ENCODE results near the gene SCN2B. TPM values are rescaled to one million over a fixed set of nuclear protein-coding genes. Genes with fewer than 3 reads are reported as not detected.
A peak's percentile ranks its signal among the peaks of the same experiment; 100 is the strongest.

The SCN2B gene
- total and polyA plus RNA-seq, 2 donors (not counting 1 experiment from before 2014, with no cell fraction given), result 0.11 to 7.3 TPM

DNA sequence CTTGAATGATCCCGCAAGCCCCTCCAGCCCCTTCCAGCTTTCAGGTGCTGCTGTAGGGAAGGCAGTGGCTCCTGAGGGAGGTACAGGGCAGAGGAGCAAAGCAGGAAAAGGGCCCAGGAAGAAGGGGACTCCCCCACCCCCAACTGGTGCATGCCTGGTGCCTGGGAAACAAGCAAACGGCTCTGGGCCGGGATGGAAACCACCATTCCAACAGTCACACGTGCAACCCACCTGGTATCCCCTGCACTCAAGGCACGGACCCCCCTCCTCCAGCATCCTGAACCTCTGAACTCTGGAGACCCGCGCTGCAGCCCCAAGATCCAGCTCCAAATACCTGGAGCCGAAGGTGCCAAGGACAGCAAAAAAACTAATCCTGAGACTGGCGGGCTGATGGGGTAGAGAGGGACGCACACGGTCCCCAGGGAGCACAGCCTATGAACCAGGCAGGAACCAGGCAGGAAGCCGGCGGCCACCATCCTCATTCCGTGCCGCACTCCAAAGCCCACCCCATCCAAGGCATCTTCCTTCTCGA is 24.4 kb downstream of the SCN2B start:
- no peak overlapping the region for H2AFZ ChIP-seq (ENCODE audit: low read length)
- no peak overlapping the region for H3K27ac ChIP-seq (ENCODE audit: insufficient read depth, low read length)
- peak overlapping the region; percentile 3 to 57 (median 30) for H3K4me3 ChIP-seq (replicated peaks in 1 of 4; ENCODE audit: control extremely low read depth in 1 of 4, insufficient read depth in 1 of 4, low read depth in 3 of 4, low read length in 4 of 4)
- TF ChIP-seq EZH2 (IDR thresholded peaks at IDR 0.05; ENCODE audit: low read length, missing control alignments), result peak; percentile 67
- TF ChIP-seq, protein P1, sequence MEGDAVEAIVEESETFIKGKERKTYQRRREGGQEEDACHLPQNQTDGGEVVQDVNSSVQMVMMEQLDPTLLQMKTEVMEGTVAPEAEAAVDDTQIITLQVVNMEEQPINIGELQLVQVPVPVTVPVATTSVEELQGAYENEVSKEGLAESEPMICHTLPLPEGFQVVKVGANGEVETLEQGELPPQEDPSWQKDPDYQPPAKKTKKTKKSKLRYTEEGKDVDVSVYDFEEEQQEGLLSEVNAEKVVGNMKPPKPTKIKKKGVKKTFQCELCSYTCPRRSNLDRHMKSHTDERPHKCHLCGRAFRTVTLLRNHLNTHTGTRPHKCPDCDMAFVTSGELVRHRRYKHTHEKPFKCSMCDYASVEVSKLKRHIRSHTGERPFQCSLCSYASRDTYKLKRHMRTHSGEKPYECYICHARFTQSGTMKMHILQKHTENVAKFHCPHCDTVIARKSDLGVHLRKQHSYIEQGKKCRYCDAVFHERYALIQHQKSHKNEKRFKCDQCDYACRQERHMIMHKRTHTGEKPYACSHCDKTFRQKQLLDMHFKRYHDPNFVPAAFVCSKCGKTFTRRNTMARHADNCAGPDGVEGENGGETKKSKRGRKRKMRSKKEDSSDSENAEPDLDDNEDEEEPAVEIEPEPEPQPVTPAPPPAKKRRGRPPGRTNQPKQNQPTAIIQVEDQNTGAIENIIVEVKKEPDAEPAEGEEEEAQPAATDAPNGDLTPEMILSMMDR (conservative IDR thresholded peaks at IDR 0.05 in 1 of 2, IDR thresholded peaks at IDR 0.05 in 1 of 2; ENCODE audit: low read depth in 1 of 2, low read length in 2 of 2), result no peak
- H3K4me2 ChIP-seq (ENCODE audit: extremely low read depth, insufficient read depth, low read length), result peak overlapping the region; percentile 75
- no peak for DNase-seq (ENCODE audit: low read depth in 2 of 2)
- H3K79me2 ChIP-seq (ENCODE audit: control insufficient read depth, insufficient read depth, low read length), result no peaks in the 10 kb centered on the region
- H4K20me1 ChIP-seq (ENCODE audit: control insufficient read depth, extremely low read depth, insufficient read depth, low read length), result no peaks in the 10 kb centered on the region
- H3K4me1 ChIP-seq (ENCODE audit: control insufficient read depth, extremely low read depth, insufficient read depth, low read length), result no peaks in the 10 kb centered on the region
- H3K9ac ChIP-seq (ENCODE audit: insufficient read depth, low read length), result no peak overlapping the region
- no peaks in the 10 kb centered on the region for H3K36me3 ChIP-seq (ENCODE audit: control insufficient read depth, insufficient read depth, low read length)
- H3K27me3 ChIP-seq (ENCODE audit: control insufficient read depth, insufficient read depth, low read length), result peaks cover 59% of the 10 kb centered on the region
- no peaks in the 10 kb centered on the region for H3K9me3 ChIP-seq (ENCODE audit: control insufficient read depth, insufficient read depth, low read depth, low read length)

- DNase-seq (ENCODE audit: low read depth in 2 of 2), result peak in 1 of 2 donors; percentile 63
- no peak overlapping the region for H3K4me2 ChIP-seq (ENCODE audit: extremely low read depth, insufficient read depth, low read length)
- no peaks in the 10 kb centered on the region for H3K4me1 ChIP-seq (ENCODE audit: control insufficient read depth, extremely low read depth, insufficient read depth, low read length)
- H3K79me2 ChIP-seq (ENCODE audit: control insufficient read depth, insufficient read depth, low read length), result no peaks in the 10 kb centered on the region
- TF ChIP-seq, protein P1 (conservative IDR thresholded peaks at IDR 0.05 in 1 of 2, IDR thresholded peaks at IDR 0.05 in 1 of 2; ENCODE audit: low read depth in 1 of 2, low read length in 2 of 2), result no peak
- no peak for TF ChIP-seq EZH2 (IDR thresholded peaks at IDR 0.05; ENCODE audit: low read length, missing control alignments)
- H3K9me3 ChIP-seq (ENCODE audit: control insufficient read depth, insufficient read depth, low read depth, low read length), result no peaks in the 10 kb centered on the region
- H2AFZ ChIP-seq (ENCODE audit: low read length), result no peak overlapping the region
- no peaks in the 10 kb centered on the region for H4K20me1 ChIP-seq (ENCODE audit: control insufficient read depth, extremely low read depth, insufficient read depth, low read length)
- H3K27me3 ChIP-seq (ENCODE audit: control insufficient read depth, insufficient read depth, low read length), result peaks cover 57% of the 10 kb centered on the region
- H3K9ac ChIP-seq (ENCODE audit: insufficient read depth, low read length), result no peak overlapping the region
- H3K27ac ChIP-seq (ENCODE audit: insufficient read depth, low read length), result no peak overlapping the region
- H3K4me3 ChIP-seq (replicated peaks in 1 of 4; ENCODE audit: control extremely low read depth in 1 of 4, insufficient read depth in 1 of 4, low read depth in 3 of 4, low read length in 4 of 4), result no peak overlapping the region
- H3K36me3 ChIP-seq (ENCODE audit: control insufficient read depth, insufficient read depth, low read length), result no peaks in the 10 kb centered on the region
These were observed 25.0 kb downstream of the SCN2B start for GRCh38 chr11:118151431-118151830.

DNA sequence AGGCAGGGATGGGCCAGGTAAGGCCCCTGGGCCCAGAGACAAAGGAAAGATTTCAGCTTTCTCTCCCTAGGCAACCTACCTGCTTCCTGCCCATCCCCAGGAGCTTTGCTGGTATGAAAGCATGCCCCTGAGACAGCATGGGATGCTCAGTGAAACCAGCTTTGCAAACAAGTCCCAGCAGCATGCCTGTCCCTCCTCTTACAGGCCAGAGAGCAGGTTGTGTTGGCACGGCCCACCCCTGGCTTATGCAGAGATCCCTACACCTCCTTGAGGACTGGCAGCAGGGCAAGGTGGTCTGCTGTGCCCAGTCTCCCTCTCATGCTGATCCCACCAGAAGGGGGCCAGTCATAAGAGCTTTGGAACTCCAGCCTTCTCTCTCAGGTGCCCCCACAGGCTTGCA is 26.9 kb downstream of the SCN2B start:
- no peaks in the 10 kb centered on the region for H3K9me3 ChIP-seq (ENCODE audit: control insufficient read depth, insufficient read depth, low read depth, low read length)
- no peaks in the 10 kb centered on the region for H4K20me1 ChIP-seq (ENCODE audit: control insufficient read depth, extremely low read depth, insufficient read depth, low read length)
- no peak overlapping the region for H3K27ac ChIP-seq (ENCODE audit: insufficient read depth, low read length)
- H2AFZ ChIP-seq (ENCODE audit: low read length), result no peak overlapping the region
- no peak overlapping the region for H3K9ac ChIP-seq (ENCODE audit: insufficient read depth, low read length)
- no peaks in the 10 kb centered on the region for H3K36me3 ChIP-seq (ENCODE audit: control insufficient read depth, insufficient read depth, low read length)
- H3K4me1 ChIP-seq (ENCODE audit: control insufficient read depth, extremely low read depth, insufficient read depth, low read length), result no peaks in the 10 kb centered on the region
- peaks cover 41% of the 10 kb centered on the region for H3K27me3 ChIP-seq (ENCODE audit: control insufficient read depth, insufficient read depth, low read length)
- no peak for DNase-seq (ENCODE audit: low read depth in 2 of 2)
- no peak overlapping the region for H3K4me2 ChIP-seq (ENCODE audit: extremely low read depth, insufficient read depth, low read length)
- no peaks in the 10 kb centered on the region for H3K79me2 ChIP-seq (ENCODE audit: control insufficient read depth, insufficient read depth, low read length)
- no peak for TF ChIP-seq EZH2 (IDR thresholded peaks at IDR 0.05; ENCODE audit: low read length, missing control alignments)
- TF ChIP-seq, protein P1 (conservative IDR thresholded peaks at IDR 0.05 in 1 of 2, IDR thresholded peaks at IDR 0.05 in 1 of 2; ENCODE audit: low read depth in 1 of 2, low read length in 2 of 2), result no peak
- H3K4me3 ChIP-seq (replicated peaks in 1 of 4; ENCODE audit: control extremely low read depth in 1 of 4, insufficient read depth in 1 of 4, low read depth in 3 of 4, low read length in 4 of 4), result no peak overlapping the region

Data from fibroblast of lung (primary cell).